NCI-H460 (cell line): ENCODE results near the gene MYH7. TPM values are rescaled to one million over a fixed set of nuclear protein-coding genes. Genes with fewer than 3 reads are reported as not detected.
"Not testable (repeated sequence)": the region's sequence is repeated elsewhere in the genome, so short reads cannot be mapped to it uniquely, and the experiment has no call there.

Source experiments
- DNase-seq: peaks from one replicate; pipeline ENCODE4 v3.0.0-alpha.2; 2016; ENCODE audit warnings: low read depth; ENCODE audit errors: extremely low read depth
- total RNA-seq: library from RNA; depleted of rRNA; stranded (reverse); fragments of >200 nt; shearing (Covaris generic); gene quantifications from 2 replicates; pipeline ENCODE4 v1.2.3, GENCODE V29; 2014

MYH7 gene
- total RNA-seq, 1 experiment from 2014 or later: not detected

- no peak for DNase-seq
These were observed 3.1 kb downstream of the MYH7 start for GRCh38 chr14:23432102-23432925.

- no peak for DNase-seq
These were observed 4.0 kb downstream of the MYH7 start for GRCh38 chr14:23431486-23431885.

- DNase-seq: no peak
These were observed 4.8 kb downstream of the MYH7 start for GRCh38 chr14:23430723-23431085.

- no peak for DNase-seq
These were observed 5.3 kb downstream of the MYH7 start for GRCh38 chr14:23430016-23430722.

GRCh38 chr14:23428686-23429495 lies 6.6 kb downstream of the MYH7 start:
- no peak for DNase-seq

- DNase-seq: not testable (repeated sequence)
These were observed 9.7 kb downstream of the MYH7 start for GRCh38 chr14:23425798-23426197.

- no peak for DNase-seq
These were observed 10.3 kb downstream of the MYH7 start for GRCh38 chr14:23425169-23425568.

- DNase-seq: no peak
These were observed 11.8 kb downstream of the MYH7 start for GRCh38 chr14:23423657-23424056.

- no peak for DNase-seq
These were observed 13.9 kb downstream of the MYH7 start for GRCh38 chr14:23421594-23421993.

GRCh38 chr14:23419646-23420045 lies 15.8 kb downstream of the MYH7 start:
- DNase-seq: not testable (repeated sequence)

- DNase-seq: no peak
These were observed 17.4 kb downstream of the MYH7 start for GRCh38 chr14:23418021-23418420.

- DNase-seq: not testable (repeated sequence)
These were observed 18.2 kb downstream of the MYH7 start for GRCh38 chr14:23417269-23417668.

GRCh38 chr14:23416801-23417200 lies 18.7 kb downstream of the MYH7 start:
- DNase-seq: no peak

- DNase-seq: no peak
These were observed 19.4 kb downstream of the MYH7 start for GRCh38 chr14:23415821-23416778.

- no peak for DNase-seq
These were observed 20.3 kb downstream of the MYH7 start for GRCh38 chr14:23414906-23415820.

GRCh38 chr14:23414254-23414653 lies 21.2 kb downstream of the MYH7 start:
- DNase-seq: no peak

GRCh38 chr14:23413681-23414080 lies 21.8 kb downstream of the MYH7 start:
- no peak for DNase-seq

- DNase-seq: no peak
These were observed 23.6 kb downstream of the MYH7 start for GRCh38 chr14:23411563-23412525.
